NCI-H1105 treated with DMSO at 0.1 percent for 48 hours (cell line): Measurements from ENCODE around the gene BRD2.

Experiments
- DNase-seq: peaks from one replicate; lab custom pipeline; 2025; lab: John Stamatoyannopoulos, UW

BRD2 gene

DNA sequence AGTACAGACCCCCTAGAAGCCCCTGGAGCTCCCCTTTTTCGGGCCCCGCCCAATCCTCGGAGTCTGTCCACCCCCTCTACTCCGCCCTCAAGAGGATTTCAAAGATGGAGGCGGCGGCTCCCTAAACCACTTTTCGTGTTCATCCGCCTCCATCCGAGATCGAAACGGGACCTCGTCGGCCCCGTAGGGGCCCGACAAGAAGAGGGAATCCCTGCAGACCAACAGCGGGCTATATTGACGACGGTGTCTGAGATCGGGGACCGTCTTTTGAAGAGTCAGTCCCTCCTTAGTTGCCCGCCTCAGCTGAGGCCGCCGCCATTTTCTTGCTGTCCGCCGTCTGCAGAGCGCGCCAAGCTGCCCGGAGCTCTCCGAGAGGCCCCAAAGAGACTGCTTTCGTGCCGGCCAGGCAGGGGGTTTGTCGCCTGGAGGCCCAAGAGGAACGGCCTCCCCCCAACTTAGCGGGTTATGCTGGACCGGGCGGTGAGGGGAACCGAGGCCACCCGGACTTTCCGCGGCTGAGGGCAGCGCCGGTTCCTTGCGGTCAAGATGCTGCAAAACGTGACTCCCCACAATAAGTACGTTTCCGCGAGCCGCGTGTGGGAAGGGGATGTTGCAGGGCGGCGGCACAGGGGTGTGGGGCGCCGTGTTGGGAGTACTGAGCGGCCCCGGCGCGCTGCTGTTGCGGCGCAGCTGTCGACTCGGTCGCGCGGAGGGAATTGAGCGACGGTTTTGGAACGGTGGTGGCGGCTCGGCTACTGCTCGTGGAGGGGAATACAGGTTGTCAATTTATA, 4.2 kb downstream of the BRD2 start:
- peak; percentile 77 for DNase-seq

DNA sequence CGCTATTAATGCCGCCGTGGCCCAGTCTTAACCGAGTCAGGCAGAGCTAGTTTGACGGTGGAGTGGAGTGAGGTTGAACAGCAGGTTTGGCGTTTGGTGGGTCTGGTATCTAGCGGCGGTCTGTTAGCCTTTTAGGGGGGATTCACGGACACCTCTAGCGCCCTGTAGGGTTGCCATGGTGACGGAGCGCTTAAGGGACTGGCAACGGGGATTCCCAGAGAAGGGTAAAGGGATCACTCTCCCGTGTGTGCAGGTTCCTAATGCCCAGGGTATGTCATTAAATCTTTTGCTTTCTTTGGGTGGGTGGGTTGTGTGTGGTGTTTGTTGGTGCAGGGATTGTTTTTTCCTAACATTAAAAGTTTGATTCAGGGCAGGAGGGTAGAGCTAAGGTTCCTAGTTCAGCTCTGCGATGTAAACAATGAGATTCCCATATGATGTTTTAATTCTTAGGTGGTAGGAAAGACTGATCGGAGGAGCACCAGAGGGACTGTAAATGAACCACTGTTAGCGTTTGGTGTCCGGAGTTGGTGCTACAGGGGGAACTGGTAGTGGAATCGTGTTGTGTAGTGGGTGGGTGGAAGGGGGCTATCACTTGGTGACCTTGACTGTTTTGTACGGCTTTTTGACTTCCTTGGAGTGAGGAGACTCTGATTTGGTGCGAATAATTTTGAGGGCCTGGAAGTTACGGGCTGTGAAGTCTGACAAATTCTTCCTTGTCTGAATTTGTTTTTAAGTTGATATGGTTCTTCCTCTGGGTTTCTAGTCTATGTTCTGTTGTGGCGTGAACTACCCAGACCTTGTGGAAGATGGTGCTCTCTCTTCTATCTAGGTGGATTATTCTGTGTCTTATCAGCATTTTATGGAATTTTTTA, 5.0 kb downstream of the BRD2 start:
- peak; percentile 62 for DNase-seq

DNA sequence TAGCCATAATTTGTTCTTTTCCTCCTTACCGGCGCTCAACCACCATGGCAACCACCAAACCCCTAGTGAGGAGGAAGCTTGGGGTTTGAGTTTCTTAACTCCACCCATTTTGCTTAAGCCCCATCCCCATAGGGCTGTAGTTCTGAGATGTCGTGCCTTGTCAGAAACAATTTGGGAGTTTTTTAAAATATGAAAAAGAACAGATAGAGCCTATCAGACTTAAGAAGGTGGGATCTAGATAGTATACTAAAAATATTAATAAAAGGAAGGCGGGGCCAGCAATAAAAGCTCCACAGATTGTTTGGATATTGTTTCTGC, 5.6 kb downstream of the BRD2 start:
- peak; percentile 23 for DNase-seq

DNA sequence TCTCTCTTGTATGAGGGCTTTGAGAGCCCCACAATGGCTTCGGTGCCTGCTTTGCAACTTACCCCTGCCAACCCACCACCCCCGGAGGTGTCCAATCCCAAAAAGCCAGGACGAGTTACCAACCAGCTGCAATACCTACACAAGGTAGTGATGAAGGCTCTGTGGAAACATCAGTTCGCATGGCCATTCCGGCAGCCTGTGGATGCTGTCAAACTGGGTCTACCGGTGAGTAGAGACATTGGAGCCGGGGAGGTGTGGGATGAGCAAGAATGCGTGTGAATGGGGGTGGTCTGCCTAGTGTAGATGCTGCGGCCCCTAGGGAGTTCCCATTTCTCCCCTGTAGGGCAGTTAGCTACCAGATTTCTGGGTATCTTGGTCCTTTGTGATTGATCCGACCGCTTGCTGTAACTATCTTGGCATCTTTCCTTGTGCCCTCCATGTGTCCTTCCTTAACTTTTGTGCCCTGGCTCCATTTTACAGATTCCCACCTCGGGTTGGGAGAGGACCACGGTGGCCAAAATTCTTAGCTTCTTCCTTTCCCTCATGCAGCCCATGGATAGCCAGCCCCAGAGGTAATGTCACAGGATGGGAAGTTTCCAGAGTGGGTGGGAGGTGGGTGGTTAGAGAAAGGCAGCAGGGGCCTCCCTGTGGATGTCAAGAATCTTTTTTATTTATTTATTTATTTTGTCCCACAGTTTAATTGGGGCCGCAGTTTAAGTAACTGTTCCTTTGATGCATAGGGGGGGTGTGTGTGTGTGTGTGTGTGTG, 6.3 kb downstream of the BRD2 start:
- no peak for DNase-seq

DNA sequence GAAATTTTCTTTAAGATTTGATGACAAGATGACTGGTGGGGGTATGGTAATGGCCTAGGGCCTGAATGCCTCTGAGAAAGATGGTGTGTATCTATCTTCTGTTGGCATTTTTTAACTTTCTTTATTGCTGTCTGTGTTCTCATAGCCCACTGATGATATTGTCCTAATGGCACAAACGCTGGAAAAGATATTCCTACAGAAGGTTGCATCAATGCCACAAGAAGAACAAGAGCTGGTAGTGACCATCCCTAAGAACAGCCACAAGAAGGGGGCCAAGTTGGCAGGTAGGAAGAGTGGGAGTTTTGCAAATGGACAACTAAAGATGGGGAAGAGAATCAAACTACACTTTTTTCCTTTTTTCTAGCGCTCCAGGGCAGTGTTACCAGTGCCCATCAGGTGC, 7.5 kb downstream of the BRD2 start:
- no peak for DNase-seq

DNA sequence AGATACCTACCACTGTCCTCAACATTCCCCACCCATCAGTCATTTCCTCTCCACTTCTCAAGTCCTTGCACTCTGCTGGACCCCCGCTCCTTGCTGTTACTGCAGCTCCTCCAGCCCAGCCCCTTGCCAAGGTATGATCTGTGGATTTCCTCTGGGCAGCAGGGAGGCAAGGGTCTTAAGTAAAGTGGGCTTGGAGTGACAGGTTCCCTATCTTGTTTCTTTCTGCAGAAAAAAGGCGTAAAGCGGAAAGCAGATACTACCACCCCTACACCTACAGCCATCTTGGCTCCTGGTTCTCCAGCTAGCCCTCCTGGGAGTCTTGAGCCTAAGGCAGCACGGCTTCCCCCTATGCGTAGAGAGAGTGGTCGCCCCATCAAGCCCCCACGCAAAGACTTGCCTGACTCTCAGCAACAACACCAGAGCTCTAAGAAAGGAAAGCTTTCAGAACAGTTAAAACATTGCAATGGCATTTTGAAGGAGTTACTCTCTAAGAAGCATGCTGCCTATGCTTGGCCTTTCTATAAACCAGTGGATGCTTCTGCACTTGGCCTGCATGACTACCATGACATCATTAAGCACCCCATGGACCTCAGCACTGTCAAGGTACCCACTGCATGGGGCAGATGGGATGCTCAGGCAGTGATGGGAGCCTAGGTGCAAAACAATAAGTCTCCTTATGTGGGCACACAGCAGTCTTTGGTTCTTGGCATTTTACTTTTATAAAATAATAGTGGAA, 8.1 kb downstream of the BRD2 start:
- DNase-seq, result no peak

DNA sequence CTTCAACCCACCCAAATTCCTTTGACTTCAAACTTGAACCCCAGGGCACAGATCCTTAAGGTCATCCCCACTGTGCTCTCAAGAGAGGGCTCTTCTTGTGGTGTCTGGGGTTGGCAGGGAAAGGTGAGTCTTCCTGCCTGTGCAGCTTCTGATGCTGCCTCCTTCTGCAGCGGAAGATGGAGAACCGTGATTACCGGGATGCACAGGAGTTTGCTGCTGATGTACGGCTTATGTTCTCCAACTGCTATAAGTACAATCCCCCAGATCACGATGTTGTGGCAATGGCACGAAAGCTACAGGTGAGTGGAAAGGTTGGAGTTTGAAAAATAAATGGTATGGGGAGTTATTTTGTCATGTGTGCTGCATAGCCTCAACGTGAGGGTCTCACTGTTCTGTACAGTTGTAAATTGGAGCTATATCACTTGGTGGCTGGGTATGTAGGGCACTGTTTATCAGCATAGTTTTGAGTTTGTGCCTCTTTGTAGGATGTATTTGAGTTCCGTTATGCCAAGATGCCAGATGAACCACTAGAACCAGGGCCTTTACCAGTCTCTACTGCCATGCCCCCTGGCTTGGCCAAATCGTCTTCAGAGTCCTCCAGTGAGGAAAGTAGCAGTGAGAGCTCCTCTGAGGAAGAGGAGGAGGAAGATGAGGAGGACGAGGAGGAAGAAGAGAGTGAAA, 9.0 kb downstream of the BRD2 start:
- DNase-seq, result no peak

DNA sequence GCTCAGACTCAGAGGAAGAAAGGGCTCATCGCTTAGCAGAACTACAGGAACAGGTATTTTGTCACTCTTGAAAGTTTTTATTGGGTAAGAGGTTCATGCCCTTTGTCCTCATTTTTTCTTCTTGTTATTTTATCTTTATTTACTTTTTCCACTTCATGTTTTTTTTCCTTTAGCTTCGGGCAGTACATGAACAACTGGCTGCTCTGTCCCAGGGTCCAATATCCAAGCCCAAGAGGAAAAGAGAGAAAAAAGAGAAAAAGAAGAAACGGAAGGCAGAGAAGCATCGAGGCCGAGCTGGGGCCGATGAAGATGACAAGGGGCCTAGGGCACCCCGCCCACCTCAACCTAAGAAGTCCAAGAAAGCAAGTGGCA, 9.5 kb downstream of the BRD2 start:
- DNase-seq, result no peak

DNA sequence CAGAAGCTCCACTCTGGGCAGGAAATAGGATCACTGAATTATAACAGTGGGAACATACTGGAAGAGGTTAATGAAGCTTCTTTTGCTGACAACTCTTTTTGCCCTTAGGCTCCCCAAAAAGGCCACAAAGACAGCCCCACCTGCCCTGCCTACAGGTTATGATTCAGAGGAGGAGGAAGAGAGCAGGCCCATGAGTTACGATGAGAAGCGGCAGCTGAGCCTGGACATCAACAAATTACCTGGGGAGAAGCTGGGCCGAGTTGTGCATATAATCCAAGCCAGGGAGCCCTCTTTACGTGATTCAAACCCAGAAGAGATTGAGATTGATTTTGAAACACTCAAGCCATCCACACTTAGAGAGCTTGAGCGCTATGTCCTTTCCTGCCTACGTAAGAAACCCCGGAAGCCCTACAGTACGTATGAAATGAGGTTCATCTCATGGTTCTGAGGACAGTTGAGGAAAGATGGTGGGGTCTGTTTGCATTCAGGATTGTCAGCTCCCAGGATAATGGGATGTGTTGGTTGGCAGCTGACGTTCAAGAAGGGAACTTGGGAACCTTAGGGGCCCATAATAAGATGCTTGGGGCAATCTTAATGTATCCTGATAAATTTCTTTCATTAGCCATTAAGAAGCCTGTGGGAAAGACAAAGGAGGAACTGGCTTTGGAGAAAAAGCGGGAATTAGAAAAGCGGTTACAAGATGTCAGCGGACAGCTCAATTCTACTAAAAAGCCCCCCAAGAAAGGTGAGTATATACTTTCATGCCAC, 11.5 kb downstream of the BRD2 start:
- no peak for DNase-seq

DNA sequence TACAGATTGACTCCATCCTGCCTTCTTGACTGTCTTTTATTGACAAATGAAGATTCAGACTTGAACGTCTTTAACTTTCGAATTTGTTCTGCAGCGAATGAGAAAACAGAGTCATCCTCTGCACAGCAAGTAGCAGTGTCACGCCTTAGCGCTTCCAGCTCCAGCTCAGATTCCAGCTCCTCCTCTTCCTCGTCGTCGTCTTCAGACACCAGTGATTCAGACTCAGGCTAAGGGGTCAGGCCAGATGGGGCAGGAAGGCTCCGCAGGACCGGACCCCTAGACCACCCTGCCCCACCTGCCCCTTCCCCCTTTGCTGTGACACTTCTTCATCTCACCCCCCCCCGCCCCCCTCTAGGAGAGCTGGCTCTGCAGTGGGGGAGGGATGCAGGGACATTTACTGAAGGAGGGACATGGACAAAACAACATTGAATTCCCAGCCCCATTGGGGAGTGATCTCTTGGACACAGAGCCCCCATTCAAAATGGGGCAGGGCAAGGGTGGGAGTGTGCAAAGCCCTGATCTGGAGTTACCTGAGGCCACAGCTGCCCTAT, 12.2 kb downstream of the BRD2 start:
- no peak for DNase-seq

DNA sequence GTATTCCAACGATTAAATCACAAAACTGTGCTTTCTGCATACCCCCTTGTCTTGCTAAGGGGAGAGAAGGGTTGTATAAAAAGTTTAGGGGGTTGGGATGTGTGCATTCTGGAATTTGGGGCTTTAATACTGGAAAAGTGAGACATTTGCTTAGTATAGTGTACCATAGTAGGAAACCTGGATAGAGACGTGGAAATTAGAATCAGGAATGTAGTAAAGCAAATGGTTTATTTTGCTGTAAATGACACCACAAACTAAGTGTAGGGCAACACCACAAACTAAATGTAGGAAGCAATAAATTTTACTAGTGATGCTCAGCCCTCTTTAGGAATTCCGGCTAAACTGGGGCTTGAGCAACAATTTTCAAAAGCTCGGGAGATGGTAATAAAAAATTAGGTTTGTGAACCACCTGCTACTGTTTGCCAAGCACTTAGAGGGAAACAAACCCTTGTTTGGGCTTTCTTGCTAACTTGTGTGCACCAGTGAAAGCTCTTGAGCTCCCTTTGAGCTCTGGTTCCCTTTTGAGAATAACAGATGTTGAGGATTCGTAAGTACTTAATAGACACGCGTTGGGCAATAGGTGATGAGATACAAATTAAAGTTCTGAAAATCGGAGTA, 13.8 kb downstream of the BRD2 start:
- DNase-seq, result peak; percentile 86

DNA sequence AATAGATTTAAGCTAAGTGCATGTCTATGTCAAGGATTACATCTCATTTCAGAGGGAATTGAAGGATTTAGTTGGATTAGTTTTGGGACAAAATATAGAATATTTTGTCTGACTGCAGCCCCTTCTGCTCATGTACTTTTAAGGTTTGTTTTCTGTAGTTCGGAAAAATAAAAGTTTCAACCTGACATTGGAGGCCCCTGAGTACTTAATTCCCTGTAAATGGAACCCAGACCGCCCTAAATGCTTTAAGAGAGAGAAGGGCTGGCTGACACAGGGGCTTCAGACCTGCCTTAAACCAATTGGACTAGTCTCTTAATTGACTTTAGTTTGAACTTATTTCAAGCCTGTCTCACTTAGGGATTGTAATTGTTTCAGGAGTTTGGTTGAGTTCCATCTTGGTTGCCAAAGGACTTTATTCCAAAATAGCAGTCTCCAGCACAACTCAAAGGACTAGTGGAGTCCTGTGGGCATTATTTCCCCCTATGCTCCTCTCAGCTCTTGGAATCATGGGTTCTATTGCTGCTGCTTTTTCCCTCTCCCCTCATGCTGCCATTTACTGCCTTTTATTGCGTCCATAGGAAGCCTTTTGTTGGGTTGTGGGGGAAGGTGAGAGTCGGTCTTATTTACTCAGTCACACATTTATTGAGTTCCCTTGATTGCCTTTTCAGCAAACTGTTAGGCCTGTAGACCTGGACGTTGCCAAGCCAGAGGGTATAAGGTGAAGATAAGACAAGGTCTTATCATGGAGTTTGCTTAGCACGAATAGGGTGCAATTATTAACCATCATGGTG, 14.5 kb downstream of the BRD2 start:
- DNase-seq, result no peak

DNA sequence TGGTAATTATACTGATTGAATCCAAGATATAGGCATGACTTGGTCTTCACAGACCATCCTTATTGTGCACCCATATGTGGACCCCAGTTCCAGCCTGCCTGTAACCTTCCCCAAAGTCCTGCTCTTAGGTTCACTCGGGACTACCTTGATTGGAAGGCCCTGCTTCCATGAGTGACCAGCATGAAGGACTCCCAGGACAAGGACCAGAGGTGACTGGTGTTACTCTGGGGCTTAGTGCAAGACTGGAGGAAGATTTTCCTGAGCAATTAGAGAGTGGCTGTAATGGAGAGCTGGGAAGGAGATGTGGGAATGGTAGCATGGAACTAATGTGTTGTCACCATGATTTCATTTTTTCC, 15.1 kb downstream of the BRD2 start:
- no peak for DNase-seq

DNA sequence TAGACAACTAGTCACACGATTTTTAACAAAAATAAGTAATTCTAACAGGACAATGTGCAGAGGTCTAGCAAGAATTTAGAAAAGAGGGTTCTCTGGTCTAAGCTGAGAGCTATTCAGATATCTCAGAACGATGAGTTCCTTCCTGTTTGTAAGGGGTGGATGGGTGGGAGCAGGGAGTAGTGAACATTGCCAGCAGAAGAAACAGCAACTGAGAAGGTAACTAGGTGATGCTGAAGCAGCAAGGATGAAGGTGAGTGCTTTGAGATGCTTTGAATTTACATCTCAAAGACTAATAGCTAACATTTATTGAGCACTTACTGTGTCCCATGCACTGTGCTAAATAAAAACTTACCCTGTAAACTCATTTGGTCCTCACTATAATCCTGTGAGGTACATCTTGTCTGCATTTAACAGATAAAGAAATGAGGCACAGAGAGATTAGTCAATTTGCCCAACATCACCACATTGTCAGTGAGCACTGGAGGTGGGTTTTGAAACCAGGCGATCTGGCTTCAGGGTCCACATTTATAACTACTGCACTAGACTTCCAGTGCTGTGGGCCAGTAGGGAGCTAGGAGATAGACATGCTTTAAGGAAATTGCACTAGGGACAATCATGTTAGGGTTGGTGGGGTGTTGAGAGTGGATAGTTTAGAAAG, 15.7 kb downstream of the BRD2 start:
- no peak for DNase-seq

DNA sequence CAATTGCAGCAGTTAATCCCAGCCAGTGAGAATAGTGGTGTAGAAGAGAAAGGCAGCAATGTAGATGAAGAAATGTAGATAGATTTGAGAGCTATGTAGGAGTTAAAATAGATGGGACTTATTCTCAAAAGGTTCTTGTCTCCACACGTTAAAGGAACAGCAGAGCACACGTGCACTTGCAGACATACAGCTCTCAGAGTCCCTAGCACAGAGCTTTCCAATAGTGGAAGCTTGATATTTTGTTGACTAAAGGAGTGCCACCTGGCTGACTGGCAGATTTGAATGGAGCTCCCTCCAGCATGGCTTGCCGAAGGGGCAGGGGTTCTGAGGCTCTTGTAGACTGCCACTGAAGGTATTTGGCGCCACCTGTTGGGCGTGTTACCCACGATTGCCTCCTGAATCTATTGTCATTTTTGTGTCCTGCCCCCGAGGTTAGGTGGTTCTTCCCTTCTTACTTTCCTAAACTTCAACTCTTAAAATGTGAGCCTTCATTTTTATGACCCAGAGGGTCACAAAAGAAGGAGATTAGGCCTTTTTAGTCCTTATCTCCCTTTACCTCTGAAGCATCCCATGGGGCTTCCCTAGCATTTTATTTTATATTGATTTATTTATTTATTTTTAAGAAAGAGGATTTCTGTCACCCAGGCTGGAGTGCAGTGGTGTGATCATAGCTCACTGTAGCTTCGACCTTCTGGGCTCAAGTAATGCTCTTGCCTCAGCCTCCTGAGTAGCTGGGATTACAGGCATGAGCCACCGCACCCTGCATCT, 16.4 kb downstream of the BRD2 start:
- DNase-seq, result peak; percentile 93

DNA sequence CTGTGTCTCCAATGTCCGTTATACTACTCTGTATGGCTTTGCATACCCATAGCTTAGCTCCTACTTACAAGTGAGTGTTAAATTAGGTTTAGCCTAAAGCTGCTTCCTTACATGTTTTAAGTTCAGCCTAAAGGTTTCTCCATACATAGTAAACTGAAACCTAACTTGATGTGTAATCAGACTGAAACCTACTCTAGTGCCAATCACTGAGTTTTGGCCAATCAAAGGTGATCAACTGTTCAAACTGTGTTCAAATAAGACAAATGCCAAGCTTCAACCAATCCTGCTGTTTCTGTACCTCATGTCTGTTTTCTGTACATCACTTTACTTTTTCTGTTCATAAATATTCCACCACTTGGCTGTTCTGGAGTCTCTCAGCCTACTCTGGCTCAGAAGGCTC, 21.0 kb downstream of the BRD2 start:
- DNase-seq, result no peak

DNA sequence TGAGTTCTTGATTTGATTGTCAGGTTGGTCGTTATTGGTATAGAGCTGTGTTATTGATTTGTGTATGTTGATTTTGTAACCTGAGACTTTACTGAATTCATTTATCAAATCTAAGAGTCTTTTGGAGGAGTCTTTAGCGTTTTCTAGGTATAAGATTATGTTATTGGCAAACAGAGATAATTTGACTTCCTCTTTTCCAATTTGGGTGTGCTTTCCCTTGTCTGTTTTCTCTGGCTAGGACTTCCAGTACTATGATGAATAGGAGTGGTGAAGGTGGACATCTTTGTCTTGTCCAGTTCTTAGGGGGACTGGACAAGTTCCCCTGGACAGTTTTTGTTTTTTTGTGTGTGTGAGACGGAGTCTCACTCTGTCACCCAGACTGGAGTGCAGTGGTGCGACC, 23.6 kb downstream of the BRD2 start:
- no peak for DNase-seq

DNA sequence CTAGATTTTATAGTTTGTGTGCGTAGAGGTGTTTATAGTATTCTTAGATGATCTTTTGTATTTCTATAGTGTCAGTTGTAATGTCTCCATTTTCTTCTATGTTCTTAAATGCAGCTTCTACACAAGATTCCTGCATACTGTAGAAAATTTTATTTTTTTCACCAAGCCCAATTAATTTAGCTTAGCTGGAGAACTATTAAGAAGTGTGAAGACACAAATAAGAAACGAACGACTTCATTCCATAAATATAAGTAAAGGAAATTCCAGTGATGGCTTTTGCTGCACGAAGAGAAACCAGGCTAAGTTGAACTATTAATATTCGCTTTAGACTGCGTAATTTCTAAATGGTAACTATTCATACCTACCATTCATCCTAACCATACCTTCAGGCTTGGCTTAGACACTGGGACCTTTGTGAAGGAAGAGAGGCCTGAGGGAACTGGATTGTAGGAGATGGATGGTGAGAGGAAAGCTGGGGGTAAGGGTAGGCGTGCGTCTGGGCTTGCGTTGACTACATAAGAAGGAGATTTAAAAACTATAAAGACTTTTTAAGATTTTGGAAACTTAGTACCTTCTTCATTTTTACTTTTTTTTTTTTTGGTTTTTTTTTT, 25.1 kb downstream of the BRD2 start:
- no peak for DNase-seq
